ENCODE results near the gene SLC35F1.

GRCh38 chr6:118223316-118223715 is 316.3 kb downstream of the SLC35F1 start:
- no peak for TF ChIP-seq EZH2 (IDR thresholded peaks at IDR 0.05; ENCODE audit: low read depth)
- no peak for TF ChIP-seq CTCF (conservative IDR thresholded peaks at IDR 0.05)

All from PC-9 (cell line).